IMR-90 (cell line): Measurements from ENCODE around the gene NMNAT1. TPM values are rescaled to one million over a fixed set of nuclear protein-coding genes. Genes with fewer than 3 reads are reported as not detected.

Experiments
- ATAC-seq: fragments of 200-7000 bp; cut with Tn5 transposase; 2 replicates; pipeline ENCODE4 v1.9.1; 2020; ENCODE audit warnings: low read depth, mild to moderate bottlenecking, moderate library complexity
- BruUV-seq: library from RNA; stranded (reverse); fragments of 400-500 nt; replicated peaks from 2 replicates; lab custom pipeline; 2021; lab: Mats Ljungman, UMichigan
- CTCF ChIA-PET: fragments of 300-600 bp; formaldehyde crosslinking; extraction: SDS; loops from one replicate; lab custom pipeline; 2021; ENCODE audit warnings: antibody characterized with exemption; lab: Yijun Ruan, JAX
- POLR2A ChIA-PET: fragments of 300-600 bp; sonication (Branson Sonifier 250); formaldehyde crosslinking; loops from one replicate; lab custom pipeline; 2022; ENCODE audit warnings: antibody characterized with exemption; ENCODE audit not compliant: unreplicated experiment; lab: Charles Lee
- DNase-seq: peaks from one replicate; pipeline ENCODE4 v3.0.0; 2013
- H2AFZ ChIP-seq: replicated peaks from 2 replicates; pipeline ENCODE3; 2013; ENCODE audit warnings: low read length, mild to moderate bottlenecking; ENCODE audit not compliant: poor library complexity
- H2AK5ac ChIP-seq: 2 replicates; pipeline ENCODE4 v1.6.1; 2013; ENCODE audit warnings: low read depth, low read length, inconsistent platforms
- H2AK9ac ChIP-seq: replicated peaks from 2 replicates; pipeline ENCODE3; 2013; ENCODE audit warnings: mild to moderate bottlenecking, low read depth, low read length, moderate library complexity; ENCODE audit not compliant: poor library complexity
- H2BK120ac ChIP-seq: 2 replicates; pipeline ENCODE4 v1.6.1; 2013; ENCODE audit warnings: low read depth, low read length, inconsistent platforms
- H2BK15ac ChIP-seq: 3 replicates; pipeline ENCODE4 v1.6.1; 2013; ENCODE audit warnings: low read depth, low read length, inconsistent platforms
- H2BK20ac ChIP-seq: 2 replicates; pipeline ENCODE4 v1.6.1; 2013; ENCODE audit warnings: low read depth, mild to moderate bottlenecking, inconsistent platforms, low read length, moderate library complexity
- H2BK5ac ChIP-seq: 2 replicates; pipeline ENCODE4 v1.6.1; 2013; ENCODE audit warnings: mild to moderate bottlenecking, low read depth, low read length, inconsistent platforms; ENCODE audit not compliant: poor library complexity, severe bottlenecking
- H3K14ac ChIP-seq: replicated peaks from 2 replicates; pipeline ENCODE4 v1.6.1; 2013; ENCODE audit warnings: low read depth, low read length, inconsistent platforms
- H3K18ac ChIP-seq: 2 replicates; pipeline ENCODE4 v1.6.1; 2013; ENCODE audit warnings: low read depth, low read length, control low read depth
- H3K23ac ChIP-seq: 2 replicates; pipeline ENCODE4 v1.6.1; 2013; ENCODE audit warnings: low read depth, low read length, inconsistent platforms
- H3K27ac ChIP-seq: 2 replicates; pipeline ENCODE4 v1.5.1; 2013; ENCODE audit warnings: mild to moderate bottlenecking, control low read depth, low read length; ENCODE audit not compliant: insufficient read depth
- H3K27me3 ChIP-seq: 2 replicates; pipeline ENCODE4 v1.6.1; 2013; ENCODE audit warnings: low read length; ENCODE audit not compliant: control insufficient read depth, insufficient read depth
- H3K36me3 ChIP-seq: 2 replicates; pipeline ENCODE4 v1.6.1; 2013; ENCODE audit warnings: low read length, mixed read lengths; ENCODE audit not compliant: control insufficient read depth, insufficient read depth
- H3K4ac ChIP-seq: 2 replicates; pipeline ENCODE4 v1.6.1; 2013; ENCODE audit warnings: low read depth, low read length, inconsistent platforms
- H3K4me1 ChIP-seq: 2 replicates; pipeline ENCODE4 v1.6.1; 2013; ENCODE audit warnings: low read length, mixed read lengths; ENCODE audit not compliant: control insufficient read depth, insufficient read depth
- H3K4me2 ChIP-seq: 2 replicates; pipeline ENCODE4 v1.6.1; 2013; ENCODE audit warnings: low read depth, mild to moderate bottlenecking, control low read depth, low read length, moderate library complexity
- H3K4me3 ChIP-seq: 2 replicates; pipeline ENCODE4 v1.5.1; 2013; ENCODE audit warnings: low read depth, mild to moderate bottlenecking, control low read depth, low read length, moderate library complexity; ENCODE audit not compliant: insufficient read depth
- H3K56ac ChIP-seq: 2 replicates; pipeline ENCODE4 v1.6.1; 2013; ENCODE audit warnings: low read length, inconsistent platforms; ENCODE audit not compliant: insufficient read depth; ENCODE audit errors: extremely low read depth
- H3K79me1 ChIP-seq, 2 experiments: 2 replicates each; pipeline ENCODE4 v1.6.1; 2013; ENCODE audit warnings: low read length in 2 of 2, inconsistent platforms in 1 of 2, low read depth in 1 of 2
- H3K9ac ChIP-seq: 2 replicates; pipeline ENCODE4 v1.6.1; 2013; ENCODE audit warnings: low read depth, low read length, control low read depth
- H3K9me1 ChIP-seq: 2 replicates; pipeline ENCODE4 v1.6.1; 2013; ENCODE audit warnings: low read length, inconsistent platforms; ENCODE audit not compliant: insufficient read depth
- H3K9me3 ChIP-seq: 2 replicates; pipeline ENCODE4 v1.6.1; 2013; ENCODE audit warnings: low read length; ENCODE audit not compliant: control insufficient read depth, insufficient read depth
- H4K20me1 ChIP-seq: 2 replicates; pipeline ENCODE4 v1.6.1; 2013; ENCODE audit warnings: low read length, inconsistent platforms; ENCODE audit not compliant: insufficient read depth
- H4K5ac ChIP-seq: 2 replicates; pipeline ENCODE4 v1.6.1; 2013; ENCODE audit warnings: mild to moderate bottlenecking, low read depth, low read length, control low read depth
- H4K8ac ChIP-seq, 2 experiments: 2 replicates each; pipeline ENCODE4 v1.6.1; 2013; ENCODE audit warnings: low read depth in 2 of 2, low read length in 2 of 2, control low read depth in 1 of 2, inconsistent platforms in 1 of 2
- H4K91ac ChIP-seq: 2 replicates; pipeline ENCODE4 v1.6.1; 2013; ENCODE audit warnings: low read depth, low read length, inconsistent platforms; ENCODE audit not compliant: insufficient read depth
- BHLHE40 ChIP-seq: fragments of 150-350 bp; IDR thresholded peaks from 2 replicates; pipeline ENCODE4 v1.6.1; 2016; ENCODE audit warnings: mild to moderate bottlenecking, low read depth, low read length
- CEBPB ChIP-seq: IDR thresholded peaks from 2 replicates; pipeline ENCODE4 v1.6.1; 2012; ENCODE audit warnings: low read depth, low read length, improper control_type of control experiment
- ELK1 ChIP-seq: fragments of 150-350 bp; IDR thresholded peaks from 2 replicates; pipeline ENCODE4 v1.6.1; 2016; ENCODE audit warnings: low read depth, mild to moderate bottlenecking, low read length, moderate library complexity, borderline replicate concordance
- MAZ ChIP-seq: IDR thresholded peaks from 2 replicates; pipeline ENCODE4 v1.6.1; 2012; ENCODE audit warnings: low read depth, mild to moderate bottlenecking, low read length, improper control_type of control experiment, moderate library complexity, borderline replicate concordance
- MXI1 ChIP-seq: IDR thresholded peaks from 2 replicates; pipeline ENCODE4 v1.6.1; 2012; ENCODE audit warnings: low read depth, mild to moderate bottlenecking, low read length, moderate library complexity, borderline replicate concordance
- POLR2A ChIP-seq: IDR thresholded peaks from 2 replicates; pipeline ENCODE4 v1.6.1; 2012; ENCODE audit warnings: mild to moderate bottlenecking, low read depth, low read length
- SMC3 ChIP-seq: fragments of 150-350 bp; IDR thresholded peaks from 2 replicates; pipeline ENCODE4 v1.6.1; 2016; ENCODE audit warnings: low read depth, mild to moderate bottlenecking, antibody characterized with exemption, low read length, moderate library complexity
- WGBS, 2 experiments: methylation state at CpG; one replicate each; pipeline versions ENCODE4 v1.1.5 to v1.1.7; 2013; ENCODE audit warnings: missing lambda C conversion rate in 2 of 2; ENCODE audit not compliant: insufficient read length in 1 of 2; ENCODE audit errors: extremely low coverage in 2 of 2; 5-methylcytosine and 5-hydroxymethylcytosine counted together
- dilution Hi-C: fragments of 300-500 bp; cut with HindIII; formaldehyde crosslinking; loops from one replicate; pipeline ENCODE4 v1.14.3; 2018; ENCODE audit warnings: low sequenced_read_pairs; ENCODE audit not compliant: unreplicated experiment
- in situ Hi-C: fragments of 300-500 bp; cut with MboI; formaldehyde crosslinking; loops from 3 replicates; pipeline ENCODE4 v1.14.3; 2019; ENCODE audit warnings: low sequenced_read_pairs, inconsistent platforms, mixed read lengths
- intact Hi-C: fragments of 100-400 bp; cut with micrococcal nuclease; formaldehyde crosslinking; loops from 2 replicates; pipeline ENCODE4 v1.10.0; 2022
- polyA plus RNA-seq, 3 experiments: library from polyadenylated mRNA; depleted of rRNA; stranded (reverse); fragments of >200 nt; gene quantifications; 2 replicates each; pipeline ENCODE4 v1.2.3, GENCODE V29; 2012; ENCODE audit warnings: low replicate concordance in 1 of 3
- total RNA-seq: library from RNA; depleted of rRNA; stranded (reverse); fragments of >200 nt; gene quantifications from 2 replicates; pipeline ENCODE4 v1.2.3, GENCODE V29; 2012

The NMNAT1 gene
- total and polyA plus RNA-seq, 2 of the 4 experiments (the other 2 are of a cell fraction), result 9.1 to 11.7 TPM

GRCh38 chr1:9989773-9990172, 46.5 kb downstream of the NMNAT1 start:
- H4K5ac ChIP-seq, result no peak overlapping the region
- no peak overlapping the region for H3K9ac ChIP-seq
- H3K4ac ChIP-seq, result no peak overlapping the region
- no peaks in the 10 kb centered on the region for H4K20me1 ChIP-seq
- no peak overlapping the region for H4K8ac ChIP-seq
- H3K56ac ChIP-seq, result no peak overlapping the region
- no TSS peak for BruUV-seq
- dilution Hi-C loops (no loop called here), intact Hi-C loops (loop anchor here (5.0 kb wide), 1 partner anchor 43 kb away; the partner anchor contains the start of gene UBE4B), in situ Hi-C loops (no loop called here)
- H3K23ac ChIP-seq, result no peak overlapping the region
- H2BK20ac ChIP-seq, result no peak overlapping the region
- no peak overlapping the region for H2BK15ac ChIP-seq
- no peak overlapping the region for H3K4me2 ChIP-seq
- H3K27ac ChIP-seq, result no peak overlapping the region
- CTCF ChIA-PET, result no interaction called here
- no peaks in the 10 kb centered on the region for H3K9me3 ChIP-seq
- peaks cover 5% of the 10 kb centered on the region; the same call in 1 of the 2 replicates for H3K9me1 ChIP-seq
- no peak overlapping the region for H3K4me3 ChIP-seq
- no peaks in the 10 kb centered on the region; the same call in 1 of the 2 replicates for H3K27me3 ChIP-seq
- peaks cover 3% of the 10 kb centered on the region; the same call in 1 of the 2 replicates for H3K4me1 ChIP-seq
- H3K79me1 ChIP-seq, result no peaks in the 10 kb centered on the region
- ATAC-seq, result no peak
- H3K18ac ChIP-seq, result no peak overlapping the region
- no peak overlapping the region for H2AK5ac ChIP-seq
- no peak overlapping the region for H3K14ac ChIP-seq
- H4K91ac ChIP-seq, result no peak overlapping the region
- no peak for DNase-seq
- 80% methylated on average over 2 of the region's 5 CpGs; no CpG with 5 or more reads in 1 of the 2 experiments for WGBS, 2 experiments
- H2AK9ac ChIP-seq, result no peak overlapping the region
- no peak overlapping the region for H2BK120ac ChIP-seq
- H2AFZ ChIP-seq, result no peak overlapping the region
- POLR2A ChIA-PET, result no interaction called here
- H2BK5ac ChIP-seq, result no peak overlapping the region
- TF ChIP-seq MAZ (no peak), POLR2A (no peak), SMC3 (no peak), BHLHE40 (no peak), MXI1 (no peak), CEBPB (no peak), ELK1 (no peak)
- no peaks in the 10 kb centered on the region for H3K36me3 ChIP-seq
